HL-60/S4 (cell line): ENCODE measurements around the gene CST6.
"Not testable (repeated sequence)": the region's sequence is repeated elsewhere in the genome, so short reads cannot be mapped to it uniquely, and the experiment has no call there.

ENCODE experiments used
- in situ Hi-C: fragments of 300-500 bp; cut with MboI; formaldehyde crosslinking; loops from 2 replicates; pipeline ENCODE4 v1.14.3; 2022; ENCODE audit warnings: low sequenced_read_pairs

The CST6 gene

GRCh38 chr11:65982824-65983588 lies 28.8 kb upstream of the CST6 start:
- in situ Hi-C loops: loop anchor here (10.0 kb wide), 1 partner anchor 268 kb away; the partner anchor contains the start of gene KAT5

DNA sequence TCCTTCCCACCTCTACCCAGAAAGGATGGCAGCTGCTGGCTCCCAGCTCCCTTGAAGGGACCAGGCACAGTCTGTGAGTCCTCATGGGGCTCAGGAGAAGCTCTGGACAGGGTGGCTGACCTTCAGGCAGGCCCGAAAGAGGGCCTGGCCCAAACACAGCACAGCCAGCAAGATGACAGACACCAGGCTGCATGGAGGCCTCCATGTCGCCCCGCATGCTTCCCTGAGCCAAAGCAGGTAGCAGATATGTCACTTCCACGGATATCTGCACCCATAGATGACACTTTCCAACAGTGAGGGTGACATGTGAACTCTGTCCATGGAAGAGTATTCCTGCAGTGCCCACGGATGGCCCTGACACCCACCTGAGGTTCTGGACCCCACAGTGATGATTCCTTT lies 28.2 kb upstream of the CST6 start:
- in situ Hi-C loops: loop anchor here (10.0 kb wide), 1 partner anchor 269 kb away; the partner anchor contains the start of gene KAT5

DNA sequence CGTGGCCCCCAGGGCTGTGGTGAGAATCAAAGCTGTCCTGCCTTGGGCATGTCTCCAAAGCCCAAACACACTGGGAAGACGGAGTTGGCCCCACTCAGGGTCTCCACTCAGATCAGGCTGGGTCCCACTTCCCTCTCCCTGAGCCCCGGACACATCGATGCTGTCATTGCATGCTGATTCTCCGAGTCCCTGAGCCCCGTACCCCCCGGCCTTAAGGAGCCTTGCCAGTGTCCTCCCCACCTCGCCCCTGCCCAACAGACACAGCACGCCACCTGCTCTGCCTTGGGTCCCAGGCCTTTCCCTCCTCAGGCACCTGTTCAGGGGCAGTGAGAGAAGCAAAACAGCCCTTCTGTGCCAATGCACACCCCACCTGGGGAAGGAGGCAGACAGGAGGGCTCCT lies 24.5 kb upstream of the CST6 start:
- in situ Hi-C loops: loop anchor here (10.0 kb wide), 1 partner anchor 273 kb away; the partner anchor contains the start of gene KAT5

DNA sequence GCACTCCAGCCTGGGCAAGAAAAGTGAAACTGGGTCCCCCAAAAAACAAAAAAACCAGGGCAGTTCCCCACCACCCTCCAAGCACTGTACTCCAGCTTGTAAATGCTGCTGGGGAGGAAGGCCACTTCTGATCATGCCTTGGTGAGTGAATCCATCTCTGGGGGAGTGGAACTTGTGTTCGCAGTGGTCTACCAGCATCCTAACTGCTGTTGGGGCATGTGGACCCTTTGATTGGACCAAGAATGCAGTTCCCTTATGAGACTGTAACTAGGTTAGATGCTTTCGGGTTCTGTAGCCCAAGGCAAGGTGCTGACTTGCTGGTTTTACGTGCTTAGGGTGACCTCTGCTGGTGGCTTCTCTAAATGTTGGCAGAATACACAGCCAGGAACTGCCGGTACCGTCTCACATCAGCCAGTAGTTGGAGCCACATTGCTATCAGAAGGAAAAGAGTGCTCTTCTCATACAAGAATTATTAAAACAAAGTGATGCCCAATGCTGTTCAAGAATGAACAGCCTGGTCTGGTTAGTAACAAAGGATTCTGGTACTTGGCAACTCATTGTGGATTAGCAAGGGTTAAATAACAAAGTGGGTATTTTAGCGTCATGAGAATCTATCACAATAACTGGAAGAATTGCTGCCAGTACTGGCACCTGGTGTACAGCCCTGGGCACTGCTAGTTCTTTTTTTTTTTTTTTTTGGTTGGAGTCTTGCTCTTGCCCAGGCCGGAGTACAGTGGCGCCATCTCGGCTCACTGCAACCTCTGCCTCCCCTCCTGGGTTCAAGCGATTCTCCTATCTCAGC lies 22.8 kb upstream of the CST6 start:
- in situ Hi-C loops: loop anchor here (10.0 kb wide), 1 partner anchor 274 kb away; the partner anchor contains the start of gene KAT5

DNA sequence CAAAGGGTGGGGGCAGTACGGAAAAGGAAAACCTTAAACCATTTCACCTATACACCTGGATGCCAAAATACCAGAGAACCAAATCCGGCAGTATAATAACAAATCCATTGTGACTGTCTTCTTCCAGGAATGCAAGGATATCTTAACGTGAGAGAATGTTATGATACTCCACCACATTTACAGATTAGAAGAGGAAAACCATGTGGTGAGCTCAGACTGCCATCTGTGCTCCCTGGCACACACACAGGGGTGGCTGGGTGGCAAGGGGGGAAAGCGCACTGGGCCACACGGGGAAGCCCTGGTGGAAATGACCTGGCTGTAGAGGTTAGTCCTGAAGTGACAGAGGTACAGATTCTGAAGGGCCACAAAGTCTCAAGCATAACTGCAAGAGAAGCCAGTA lies 19.8 kb upstream of the CST6 start:
- in situ Hi-C loops: no loop called here

GRCh38 chr11:65997286-65997685 lies 14.5 kb upstream of the CST6 start:
- in situ Hi-C loops: no loop called here

- in situ Hi-C loops: no loop called here
These were observed 9.7 kb upstream of the CST6 start, which contains the start of the genes BANF1 and EIF1AD for GRCh38 chr11:66001942-66002647. TSS of gene BANF1 (plus strand) at chr11:66002503. CDS start at chr11:66003251, 748 bp downstream. TSS of gene EIF1AD (minus strand) at chr11:66002157. CDS start at chr11:66000389, 1,768 bp downstream.

GRCh38 chr11:66002648-66003225 lies 9.1 kb upstream of the CST6 start:
- in situ Hi-C loops: no loop called here

DNA sequence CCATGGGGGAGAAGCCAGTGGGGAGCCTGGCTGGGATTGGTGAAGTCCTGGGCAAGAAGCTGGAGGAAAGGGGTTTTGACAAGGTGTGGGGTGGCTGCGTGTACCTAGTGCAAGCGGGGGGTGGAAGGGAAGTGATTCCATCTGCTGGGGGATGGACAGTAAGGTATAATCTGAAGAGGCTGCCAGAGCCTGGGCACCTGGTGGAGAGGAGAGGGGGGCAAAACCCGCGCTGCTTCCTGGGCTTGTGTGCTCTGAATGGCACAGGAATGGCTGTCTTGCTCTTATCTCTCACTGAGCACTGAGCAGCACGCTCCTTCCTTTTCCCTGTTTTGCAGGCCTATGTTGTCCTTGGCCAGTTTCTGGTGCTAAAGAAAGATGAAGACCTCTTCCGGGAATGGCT lies 8.5 kb upstream of the CST6 start:
- in situ Hi-C loops: no loop called here

DNA sequence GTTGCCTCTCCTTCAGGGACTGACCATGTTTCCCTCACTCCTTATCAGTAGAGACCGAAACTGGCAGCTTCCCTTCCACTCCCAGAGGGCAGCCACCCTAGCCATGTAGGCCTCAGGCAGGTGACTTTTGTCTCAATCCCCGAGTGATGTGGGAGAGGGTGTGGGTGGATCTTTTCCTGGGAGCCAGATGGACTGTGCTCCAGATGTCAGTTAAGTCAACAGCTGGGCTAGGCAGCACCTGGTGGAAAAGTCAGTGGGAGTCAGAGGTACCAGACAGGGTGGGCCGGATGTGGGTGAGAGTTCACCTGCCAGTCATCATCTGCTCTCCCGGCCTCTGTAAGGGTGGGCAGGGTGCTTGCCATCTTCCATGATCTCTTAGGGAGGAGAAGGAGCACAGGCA lies 7.6 kb upstream of the CST6 start:
- in situ Hi-C loops: no loop called here

GRCh38 chr11:66006134-66006890 lies 5.5 kb upstream of the CST6 start:
- in situ Hi-C loops: no loop called here

- in situ Hi-C loops: no loop called here
These were observed 5.0 kb upstream of the CST6 start for GRCh38 chr11:66006891-66007176.

DNA sequence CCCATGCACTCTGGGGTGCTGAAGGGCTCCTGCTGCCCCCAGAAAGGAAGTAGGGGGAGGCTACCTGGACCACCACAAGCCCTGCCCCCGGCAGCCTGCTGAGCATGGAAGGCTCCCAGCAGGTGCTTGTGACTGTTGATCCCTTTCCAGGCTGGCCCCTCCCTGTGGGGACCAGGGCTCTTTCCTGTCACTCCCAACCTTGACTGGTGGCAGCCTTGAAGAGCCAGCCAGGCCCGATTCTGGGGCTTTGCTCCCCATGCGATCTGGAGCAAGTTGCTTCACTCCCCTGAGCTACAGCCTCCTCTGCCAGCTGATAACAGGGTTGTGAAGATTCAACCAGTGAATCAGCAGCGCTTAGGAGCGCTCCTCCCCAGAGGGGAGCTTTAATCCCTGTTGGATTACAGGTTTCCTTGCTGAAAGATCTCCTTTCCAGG lies 4.6 kb upstream of the CST6 start:
- in situ Hi-C loops: no loop called here

DNA sequence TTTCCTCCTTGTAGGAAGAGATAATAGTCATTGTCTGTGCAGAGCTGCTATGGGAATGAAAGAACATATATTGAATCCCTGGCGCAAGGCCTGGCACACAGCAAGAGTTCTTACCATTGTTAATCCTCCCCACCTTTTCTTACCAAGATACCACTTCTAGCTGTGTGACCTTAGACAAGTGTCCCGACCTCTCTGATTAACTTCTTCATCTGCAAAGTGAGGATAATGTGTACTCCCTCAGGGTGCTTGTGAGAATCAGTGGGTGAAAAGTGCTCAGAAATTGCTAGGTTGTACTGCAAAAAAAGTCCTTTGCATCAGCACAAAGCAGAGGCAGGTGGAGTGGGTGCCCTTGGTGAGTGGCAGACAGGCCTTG lies 3.7 kb upstream of the CST6 start:
- in situ Hi-C loops: no loop called here

GRCh38 chr11:66008468-66009101 lies 3.2 kb upstream of the CST6 start:
- in situ Hi-C loops: no loop called here

DNA sequence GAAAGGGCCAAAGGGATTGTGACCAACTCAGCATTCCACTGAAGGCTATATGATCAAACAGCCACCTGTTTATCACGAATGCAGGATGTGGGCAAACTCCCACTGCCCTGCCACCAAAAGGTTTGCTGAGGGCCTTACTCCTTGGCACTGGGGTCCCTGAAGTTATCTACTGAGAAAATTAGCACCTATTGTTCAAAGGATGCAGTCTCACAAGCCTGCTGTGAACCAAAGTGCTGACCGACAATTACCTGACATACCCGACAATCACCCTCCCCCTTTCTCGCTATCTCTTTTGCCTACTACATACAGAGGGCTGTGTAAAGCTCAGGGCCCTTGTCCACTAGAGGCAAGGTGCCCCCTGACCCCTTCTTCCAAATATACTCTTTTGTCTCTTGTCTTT lies 1.8 kb upstream of the CST6 start:
- in situ Hi-C loops: not testable (repeated sequence)

- in situ Hi-C loops: no loop called here
These were observed 496 bp upstream of the CST6 start for GRCh38 chr11:66011239-66011784.

DNA sequence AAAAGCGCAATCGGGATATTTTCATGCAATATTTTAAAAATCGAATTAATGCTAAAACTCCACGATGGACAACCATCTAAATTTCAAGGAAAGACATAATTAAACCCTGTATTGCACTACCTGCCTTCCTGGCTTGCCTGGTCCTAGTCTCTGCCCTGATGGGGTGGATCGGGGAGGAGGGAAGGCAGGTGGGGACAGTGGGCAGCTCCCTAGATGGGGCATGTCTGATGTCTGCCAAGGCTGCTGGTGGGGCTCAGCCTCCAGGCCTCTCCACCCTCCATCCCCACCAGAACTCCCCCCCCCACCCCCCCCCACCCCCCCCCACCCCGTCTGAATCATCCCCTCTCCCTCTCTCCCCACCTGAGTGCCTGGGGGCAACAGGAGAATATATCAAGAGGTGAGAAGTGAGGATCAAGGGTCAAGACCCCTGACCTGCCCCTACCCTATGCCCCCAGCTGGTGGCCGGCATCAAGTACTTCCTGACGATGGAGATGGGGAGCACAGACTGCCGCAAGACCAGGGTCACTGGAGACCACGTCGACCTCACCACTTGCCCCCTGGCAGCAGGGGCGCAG lies 650 bp downstream of the CST6 start:
- in situ Hi-C loops: no loop called here
